DND-41 (cell line): ENCODE data around the gene INPP5B.
"Not testable (repeated sequence)": the region's sequence is repeated elsewhere in the genome, so short reads cannot be mapped to it uniquely, and the experiment has no call there.

Experiments
- EZH2 ChIP-seq: IDR thresholded peaks from 3 replicates; pipeline ENCODE4 v1.6.1; 2012; ENCODE audit warnings: borderline replicate concordance, low read depth, mild to moderate bottlenecking, moderate library complexity, low read length, inconsistent platforms; ENCODE audit not compliant: severe bottlenecking
- TF ChIP-seq, protein P1 (sequence below): IDR thresholded peaks from 2 replicates; pipeline ENCODE4 v1.5.1; 2012; ENCODE audit warnings: borderline replicate concordance, low read length, moderate library complexity, mild to moderate bottlenecking; ENCODE audit not compliant: poor library complexity, severe bottlenecking; ENCODE audit errors: extremely low read depth

- TF ChIP-seq, protein P1, sequence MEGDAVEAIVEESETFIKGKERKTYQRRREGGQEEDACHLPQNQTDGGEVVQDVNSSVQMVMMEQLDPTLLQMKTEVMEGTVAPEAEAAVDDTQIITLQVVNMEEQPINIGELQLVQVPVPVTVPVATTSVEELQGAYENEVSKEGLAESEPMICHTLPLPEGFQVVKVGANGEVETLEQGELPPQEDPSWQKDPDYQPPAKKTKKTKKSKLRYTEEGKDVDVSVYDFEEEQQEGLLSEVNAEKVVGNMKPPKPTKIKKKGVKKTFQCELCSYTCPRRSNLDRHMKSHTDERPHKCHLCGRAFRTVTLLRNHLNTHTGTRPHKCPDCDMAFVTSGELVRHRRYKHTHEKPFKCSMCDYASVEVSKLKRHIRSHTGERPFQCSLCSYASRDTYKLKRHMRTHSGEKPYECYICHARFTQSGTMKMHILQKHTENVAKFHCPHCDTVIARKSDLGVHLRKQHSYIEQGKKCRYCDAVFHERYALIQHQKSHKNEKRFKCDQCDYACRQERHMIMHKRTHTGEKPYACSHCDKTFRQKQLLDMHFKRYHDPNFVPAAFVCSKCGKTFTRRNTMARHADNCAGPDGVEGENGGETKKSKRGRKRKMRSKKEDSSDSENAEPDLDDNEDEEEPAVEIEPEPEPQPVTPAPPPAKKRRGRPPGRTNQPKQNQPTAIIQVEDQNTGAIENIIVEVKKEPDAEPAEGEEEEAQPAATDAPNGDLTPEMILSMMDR, result not testable (repeated sequence)
- TF ChIP-seq EZH2, result not testable (repeated sequence)
Observed at GRCh38 chr1:37897563-37897962, 49.3 kb downstream of the INPP5B start.
